CD14-positive monocyte (primary cell): ENCODE results near the gene UBL5. TPM values are rescaled to one million over a fixed set of nuclear protein-coding genes. Genes with fewer than 3 reads are reported as not detected.

Source experiments
- DNase-seq, 3 donors: peaks; one replicate each; pipeline ENCODE4 v3.0.0-alpha.2; 2011 to 2022
- H2AFZ ChIP-seq: 2 replicates; pipeline ENCODE4 v1.6.0; 2012; ENCODE audit warnings: mild to moderate bottlenecking, low read depth, low read length, inconsistent platforms; ENCODE audit not compliant: insufficient read depth, poor library complexity, severe bottlenecking
- H3K27ac ChIP-seq, 2 donors: 1 replicate in 1 of 2; 2 replicates in 1 of 2; pipeline ENCODE4 v1.5.1; 2012 to 2013; ENCODE audit warnings: low read length in 2 of 2, control low read depth in 1 of 2, inconsistent platforms in 1 of 2, low read depth in 1 of 2, mild to moderate bottlenecking in 1 of 2
- H3K27me3 ChIP-seq, 2 donors: one replicate each; pipeline versions ENCODE4 v1.6.0 to v1.6.1; 2011 to 2013; ENCODE audit warnings: low read length in 2 of 2; ENCODE audit not compliant: control insufficient read depth in 2 of 2, insufficient read depth in 2 of 2
- H3K36me3 ChIP-seq, 2 donors: replicated peaks in 1 of 2; 1 replicate in 1 of 2; 2 replicates in 1 of 2; pipeline versions ENCODE4 v1.5.1 to v1.6.1; 2012 to 2013; ENCODE audit warnings: low read length in 2 of 2, control low read depth in 1 of 2, inconsistent platforms in 1 of 2, mild to moderate bottlenecking in 1 of 2; ENCODE audit not compliant: insufficient read depth in 2 of 2, control insufficient read depth in 1 of 2
- H3K4me1 ChIP-seq, 2 donors: 1 replicate in 1 of 2; 2 replicates in 1 of 2; pipeline versions ENCODE4 v1.5.1 to v1.6.1; 2012 to 2013; ENCODE audit warnings: low read length in 2 of 2, control low read depth in 1 of 2, inconsistent platforms in 1 of 2, mild to moderate bottlenecking in 1 of 2, moderate library complexity in 1 of 2; ENCODE audit not compliant: insufficient read depth in 2 of 2, control insufficient read depth in 1 of 2
- H3K4me2 ChIP-seq: replicated peaks from 2 replicates; pipeline ENCODE3; 2012; ENCODE audit warnings: low read length, moderate library complexity, mild to moderate bottlenecking; ENCODE audit not compliant: poor library complexity, severe bottlenecking; ENCODE audit errors: extremely low read depth
- H3K4me3 ChIP-seq, 3 experiments: fragments of 200-600 bp in 1 of 3; sonication (generic) in 1 of 3; replicated peaks in 1 of 3; 1 replicate in 2 of 3; 2 replicates in 1 of 3; pipeline ENCODE4 v1.5.1; 2011 to 2013; ENCODE audit warnings: low read length in 3 of 3, mild to moderate bottlenecking in 3 of 3, control low read depth in 2 of 3, low read depth in 2 of 3, inconsistent platforms in 1 of 3, moderate library complexity in 1 of 3
- H3K79me2 ChIP-seq: 2 replicates; pipeline ENCODE4 v1.6.0; 2012; ENCODE audit warnings: mild to moderate bottlenecking, control low read depth, inconsistent platforms, low read length, moderate library complexity; ENCODE audit not compliant: insufficient read depth
- H3K9ac ChIP-seq: 2 replicates; pipeline ENCODE4 v1.6.0; 2017; ENCODE audit warnings: low read length, mild to moderate bottlenecking; ENCODE audit not compliant: insufficient read depth, poor library complexity, severe bottlenecking
- H3K9me3 ChIP-seq, 2 donors: replicated peaks in 1 of 2; 1 replicate in 1 of 2; 2 replicates in 1 of 2; pipeline versions ENCODE4 v1.5.1 to v1.6.1; 2012 to 2013; ENCODE audit warnings: low read length in 2 of 2, control low read depth in 1 of 2; ENCODE audit not compliant: control insufficient read depth in 1 of 2, insufficient read depth in 1 of 2
- H4K20me1 ChIP-seq: 2 replicates; pipeline ENCODE4 v1.6.0; 2012; ENCODE audit warnings: mild to moderate bottlenecking, low read length, control low read depth, moderate library complexity; ENCODE audit not compliant: insufficient read depth
- H3K27ac Mint-ChIP-seq, 7 donors: one replicate each; pipeline ENCODE4 v1.8.0; 2020; ENCODE audit warnings: mild to moderate bottlenecking in 7 of 7, mixed read lengths in 7 of 7, moderate library complexity in 6 of 7, inconsistent platforms in 2 of 7
- H3K27me3 Mint-ChIP-seq, 3 donors: one replicate each; pipeline ENCODE4 v1.8.0; 2021 to 2022; ENCODE audit warnings: low read depth in 3 of 3, mild to moderate bottlenecking in 3 of 3, mixed read lengths in 3 of 3, moderate library complexity in 3 of 3, inconsistent platforms in 1 of 3
- H3K36me3 Mint-ChIP-seq, 2 donors: one replicate each; pipeline ENCODE4 v1.8.0; 2020; ENCODE audit warnings: mixed read lengths in 2 of 2, inconsistent platforms in 1 of 2, mild to moderate bottlenecking in 1 of 2
- H3K4me1 Mint-ChIP-seq: one replicate; pipeline ENCODE4 v1.8.0; 2020; ENCODE audit warnings: mild to moderate bottlenecking, mixed read lengths
- H3K4me3 Mint-ChIP-seq, 2 donors: one replicate each; pipeline ENCODE4 v1.8.0; 2020; ENCODE audit warnings: mild to moderate bottlenecking in 2 of 2, mixed read lengths in 2 of 2, moderate library complexity in 1 of 2
- H3K9me3 Mint-ChIP-seq, 7 donors: one replicate each; pipeline ENCODE4 v1.8.0; 2020 to 2022; ENCODE audit warnings: mixed read lengths in 7 of 7, mild to moderate bottlenecking in 6 of 7, moderate library complexity in 6 of 7, inconsistent platforms in 2 of 7
- CTCF ChIP-seq: fragments of 200-600 bp; IDR thresholded peaks from one replicate; pipeline ENCODE4 v1.8.0; 2022; ENCODE audit warnings: antibody characterized with exemption, mild to moderate bottlenecking
- WGBS: methylation state at CpG from one replicate; pipeline ENCODE4 v1.1.5; 2013; ENCODE audit warnings: missing lambda C conversion rate; ENCODE audit not compliant: insufficient coverage; 5-methylcytosine and 5-hydroxymethylcytosine counted together
- intact Hi-C, 2 donors: fragments of 100-400 bp; cut with micrococcal nuclease; formaldehyde crosslinking; loops; one replicate each; pipeline versions ENCODE4 v1.15.0 to v1.15.1; 2023
- polyA plus RNA-seq, 3 donors: library from polyadenylated mRNA; depleted of rRNA in 1 of 3; unstranded in 2 of 3; stranded (reverse) in 1 of 3; fragments of 300-500 nt in 2 of 3; fragments of >200 nt in 1 of 3; fragmentation: Illumina TruSeq in 2 of 3; gene quantifications; 1 replicate in 2 of 3; 2 replicates in 1 of 3; pipeline ENCODE4 v1.2.3, GENCODE V29; 2012 to 2021

UBL5 gene
- polyA plus RNA-seq, 3 donors, result 713 to 783 (median 728) TPM

- 50% methylated on average over 2 of the region's 13 CpGs for WGBS
- H3K36me3 Mint-ChIP-seq, result no peaks in the 10 kb centered on the region
- no peak overlapping the region for H2AFZ ChIP-seq
- no peak overlapping the region for H3K27ac Mint-ChIP-seq
- no peak overlapping the region for H3K4me3 ChIP-seq
- H3K4me3 Mint-ChIP-seq, result no peak overlapping the region
- no peaks in the 10 kb centered on the region for H3K4me1 ChIP-seq
- no peaks in the 10 kb centered on the region for H3K9me3 ChIP-seq
- H3K27me3 ChIP-seq, result no peaks in the 10 kb centered on the region
- peaks cover 0 to 3% (median 2%) of the 10 kb centered on the region in 7 donors for H3K9me3 Mint-ChIP-seq
- H3K4me2 ChIP-seq, result no peak overlapping the region
- no peak overlapping the region for H3K9ac ChIP-seq
- H3K4me1 Mint-ChIP-seq, result no peaks in the 10 kb centered on the region
- H3K79me2 ChIP-seq, result no peaks in the 10 kb centered on the region
- H3K27ac ChIP-seq, result no peak overlapping the region
- intact Hi-C loops, result no loop called here
- H4K20me1 ChIP-seq, result no peaks in the 10 kb centered on the region
- no peaks in the 10 kb centered on the region for H3K36me3 ChIP-seq
- DNase-seq, result no peak
- H3K27me3 Mint-ChIP-seq, result peaks cover 0 to 11% (median 2%) of the 10 kb centered on the region in 3 donors
- no peak for TF ChIP-seq CTCF
These were observed 47.4 kb downstream of the UBL5 start for GRCh38 chr19:9875031-9875627.

- intact Hi-C loops, result no loop called here
- H3K27ac ChIP-seq, result no peak overlapping the region
- H3K4me1 Mint-ChIP-seq, result no peaks in the 10 kb centered on the region
- H3K36me3 Mint-ChIP-seq, result no peaks in the 10 kb centered on the region
- 82% methylated on average over 5 of the region's 5 CpGs for WGBS
- H3K9ac ChIP-seq, result no peak overlapping the region
- H3K4me2 ChIP-seq, result no peak overlapping the region
- no peak overlapping the region for H3K27ac Mint-ChIP-seq
- H3K9me3 ChIP-seq, result no peaks in the 10 kb centered on the region
- H3K79me2 ChIP-seq, result no peaks in the 10 kb centered on the region
- H3K4me3 Mint-ChIP-seq, result no peak overlapping the region
- H3K9me3 Mint-ChIP-seq, result peaks cover 0 to 3% (median 2%) of the 10 kb centered on the region in 7 donors
- H3K27me3 Mint-ChIP-seq, result peaks cover 0 to 8% (median 2%) of the 10 kb centered on the region in 3 donors
- H3K27me3 ChIP-seq, result no peaks in the 10 kb centered on the region
- no peak for DNase-seq
- no peak for TF ChIP-seq CTCF
- H4K20me1 ChIP-seq, result no peaks in the 10 kb centered on the region
- H3K36me3 ChIP-seq, result no peaks in the 10 kb centered on the region
- H2AFZ ChIP-seq, result no peak overlapping the region
- no peaks in the 10 kb centered on the region for H3K4me1 ChIP-seq
- H3K4me3 ChIP-seq, result no peak overlapping the region
These were observed 48.1 kb downstream of the UBL5 start for GRCh38 chr19:9875796-9876195.
